Mesenchymal stem cell (in vitro differentiated cells and primary cell): ENCODE results near the gene GABBR2.

Experiments used
- DNase-seq: peaks from one replicate; pipeline ENCODE4 v3.0.0-alpha.2; 2013
- H2AFZ ChIP-seq: one replicate; pipeline ENCODE4 v1.6.1; 2013; ENCODE audit warnings: low read depth, mild to moderate bottlenecking, control low read depth, inconsistent platforms, low read length, moderate library complexity
- H2AK5ac ChIP-seq: 2 replicates; pipeline ENCODE4 v1.6.1; 2013; ENCODE audit warnings: low read length, moderate library complexity, mild to moderate bottlenecking, inconsistent platforms; ENCODE audit not compliant: severe bottlenecking
- H2BK120ac ChIP-seq: one replicate; pipeline ENCODE4 v1.6.1; 2013; ENCODE audit warnings: low read depth, mild to moderate bottlenecking, inconsistent platforms, low read length, moderate library complexity
- H2BK12ac ChIP-seq, 2 experiments: one replicate each; pipeline ENCODE4 v1.6.1; 2013; ENCODE audit warnings: inconsistent platforms in 2 of 2, low read length in 2 of 2, mild to moderate bottlenecking in 2 of 2, moderate library complexity in 2 of 2, control low read depth in 1 of 2
- H2BK15ac ChIP-seq: one replicate; pipeline ENCODE4 v1.6.1; 2013; ENCODE audit warnings: mild to moderate bottlenecking, low read depth, inconsistent platforms; ENCODE audit not compliant: poor library complexity, severe bottlenecking
- H2BK5ac ChIP-seq: 2 replicates; pipeline ENCODE4 v1.6.1; 2013; ENCODE audit warnings: low read depth, mild to moderate bottlenecking, low read length, control low read depth, inconsistent platforms; ENCODE audit not compliant: poor library complexity, severe bottlenecking
- H3K14ac ChIP-seq, 2 experiments: one replicate each; pipeline ENCODE4 v1.6.1; 2013; ENCODE audit warnings: inconsistent platforms in 2 of 2, low read length in 2 of 2, control low read depth in 1 of 2, mild to moderate bottlenecking in 1 of 2, moderate library complexity in 1 of 2
- H3K18ac ChIP-seq, 2 experiments: one replicate each; pipeline ENCODE4 v1.6.1; 2013; ENCODE audit warnings: inconsistent platforms in 2 of 2, low read length in 2 of 2, control low read depth in 1 of 2, low read depth in 1 of 2, mild to moderate bottlenecking in 1 of 2
- H3K23ac ChIP-seq, 2 experiments: one replicate each; pipeline ENCODE4 v1.6.1; 2013; ENCODE audit warnings: inconsistent platforms in 2 of 2, low read length in 2 of 2, mild to moderate bottlenecking in 2 of 2, moderate library complexity in 2 of 2, control low read depth in 1 of 2
- H3K27ac ChIP-seq: 2 replicates; pipeline ENCODE4 v1.5.1; 2013; ENCODE audit warnings: mild to moderate bottlenecking, moderate library complexity, low read length, control low read depth, inconsistent platforms; ENCODE audit not compliant: poor library complexity, severe bottlenecking
- H3K27me3 ChIP-seq, 2 experiments: 2 replicates each; pipeline versions ENCODE4 v1.6.1 to v1.7.0; 2013; ENCODE audit warnings: low read length in 2 of 2, mild to moderate bottlenecking in 2 of 2, moderate library complexity in 2 of 2, control low read depth in 1 of 2, inconsistent platforms in 1 of 2; ENCODE audit not compliant: control insufficient read depth in 1 of 2, insufficient read depth in 1 of 2
- H3K36me3 ChIP-seq, 2 experiments: 2 replicates each; pipeline versions ENCODE4 v1.6.1 to v1.7.0; 2013; ENCODE audit warnings: low read length in 2 of 2, control low read depth in 1 of 2, inconsistent platforms in 1 of 2, low read depth in 1 of 2, mild to moderate bottlenecking in 1 of 2; ENCODE audit not compliant: insufficient read depth in 2 of 2, control insufficient read depth in 1 of 2
- H3K4ac ChIP-seq, 2 experiments: one replicate each; pipeline ENCODE4 v1.6.1; 2013; ENCODE audit warnings: inconsistent platforms in 2 of 2, low read length in 2 of 2, mild to moderate bottlenecking in 2 of 2, moderate library complexity in 2 of 2, control low read depth in 1 of 2, low read depth in 1 of 2
- H3K4me1 ChIP-seq: 2 replicates; pipeline ENCODE4 v1.6.1; 2013; ENCODE audit warnings: low read depth, low read length, control low read depth; ENCODE audit not compliant: control insufficient read depth, insufficient read depth
- H3K4me2 ChIP-seq: 2 replicates; pipeline ENCODE4 v1.6.1; 2013; ENCODE audit warnings: low read length, mild to moderate bottlenecking, inconsistent platforms; ENCODE audit not compliant: poor library complexity, severe bottlenecking
- H3K4me3 ChIP-seq, 2 experiments: 2 replicates each; pipeline versions ENCODE4 v1.5.1 to v1.7.0; 2013; ENCODE audit warnings: low read length in 2 of 2, mild to moderate bottlenecking in 2 of 2, control low read depth in 1 of 2, low read depth in 1 of 2; ENCODE audit not compliant: insufficient read depth in 1 of 2
- H3K79me1 ChIP-seq: replicated peaks from 2 replicates; pipeline ENCODE4 v1.6.1; 2013; ENCODE audit warnings: mild to moderate bottlenecking, control low read depth, low read length, inconsistent platforms; ENCODE audit not compliant: poor library complexity, severe bottlenecking
- H3K9ac ChIP-seq: 2 replicates; pipeline ENCODE4 v1.7.0; 2013; ENCODE audit warnings: mild to moderate bottlenecking, low read length, moderate library complexity
- H3K9me3 ChIP-seq: 2 replicates; pipeline ENCODE4 v1.7.0; 2013; ENCODE audit warnings: mild to moderate bottlenecking, low read length; ENCODE audit not compliant: control insufficient read depth
- H4K8ac ChIP-seq: one replicate; pipeline ENCODE4 v1.6.1; 2013; ENCODE audit warnings: inconsistent platforms, mild to moderate bottlenecking, low read length, moderate library complexity
- H4K91ac ChIP-seq: one replicate; pipeline ENCODE4 v1.6.1; 2013; ENCODE audit warnings: mild to moderate bottlenecking, low read length, inconsistent platforms
- WGBS: methylation state at CpG from one replicate; pipeline ENCODE4 v1.1.7; 2013; ENCODE audit warnings: mixed read lengths; 5-methylcytosine and 5-hydroxymethylcytosine counted together

GABBR2 gene

GRCh38 chr9:98563988-98564387, 144.7 kb downstream of the GABBR2 start:
- Histone ChIP-seq H3K36me3 (no peaks in the 10 kb centered on the region), H3K9me3 (no peaks in the 10 kb centered on the region), H3K4ac (no peak overlapping the region), H2BK5ac (no peak overlapping the region), H3K14ac (no peak overlapping the region), H3K4me1 (no peaks in the 10 kb centered on the region), H3K9ac (no peak overlapping the region), H2AK5ac (no peak overlapping the region), H4K91ac (no peak overlapping the region), H3K27me3 (peaks cover 19 to 21% of the 10 kb centered on the region in 2 experiments), H3K23ac (no peak overlapping the region), H2BK12ac (no peak overlapping the region), H3K18ac (no peak overlapping the region), H2BK120ac (no peak overlapping the region), H3K27ac (no peak overlapping the region), H3K4me2 (no peak overlapping the region), H4K8ac (no peak overlapping the region), H2BK15ac (no peak overlapping the region), H3K79me1 (no peaks in the 10 kb centered on the region), H3K4me3 (no peak overlapping the region), H2AFZ (no peak overlapping the region)
- WGBS: 84% methylated on average over 5 of the region's 6 CpGs
- no peak for DNase-seq

DNA sequence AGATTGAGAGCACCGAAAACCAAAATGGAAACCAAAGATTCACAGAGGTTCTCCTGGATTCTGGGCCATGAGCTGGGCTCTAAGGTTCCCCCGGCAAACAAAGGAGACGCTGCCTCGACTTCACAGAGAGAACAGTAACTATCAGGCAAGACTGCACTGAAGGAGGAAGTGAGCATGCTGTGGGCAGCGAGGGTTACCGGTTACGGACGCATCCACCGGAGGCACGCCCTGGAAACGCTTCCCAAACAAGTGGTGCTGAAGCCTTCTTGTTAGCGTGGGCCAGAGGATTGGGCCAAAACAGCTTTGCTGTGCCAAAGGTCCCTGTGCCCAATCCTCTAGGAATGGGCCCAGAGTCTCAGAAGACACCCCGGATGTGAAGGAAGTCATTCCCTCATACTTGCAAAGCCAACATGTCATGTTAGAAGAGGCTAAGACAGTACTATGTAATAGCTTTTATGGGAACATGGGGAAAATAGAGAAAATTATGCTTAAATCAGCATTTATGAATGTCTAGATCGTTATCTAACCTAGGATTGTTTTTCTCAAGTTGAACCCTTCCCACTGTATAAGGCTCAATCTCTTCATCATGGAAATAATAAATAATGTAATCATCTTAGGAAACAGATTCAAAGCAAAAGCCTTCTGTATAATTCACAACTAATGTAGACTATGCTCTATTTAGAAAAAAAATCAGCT, 145.4 kb downstream of the GABBR2 start:
- Histone ChIP-seq H3K23ac (no peak overlapping the region), H2BK5ac (no peak overlapping the region), H3K9ac (no peak overlapping the region), H3K79me1 (no peaks in the 10 kb centered on the region), H3K27me3 (peaks cover 15 to 18% of the 10 kb centered on the region in 2 experiments), H4K91ac (no peak overlapping the region), H3K27ac (no peak overlapping the region), H3K18ac (no peak overlapping the region), H3K9me3 (no peaks in the 10 kb centered on the region), H3K36me3 (no peaks in the 10 kb centered on the region), H2AFZ (no peak overlapping the region), H3K14ac (no peak overlapping the region), H2BK12ac (no peak overlapping the region), H3K4me2 (no peak overlapping the region), H3K4me3 (no peak overlapping the region), H3K4me1 (no peaks in the 10 kb centered on the region), H4K8ac (no peak overlapping the region), H2BK120ac (no peak overlapping the region), H2BK15ac (no peak overlapping the region), H3K4ac (no peak overlapping the region), H2AK5ac (no peak overlapping the region)
- 88% methylated on average over 12 of the region's 14 CpGs for WGBS
- no peak for DNase-seq

DNA sequence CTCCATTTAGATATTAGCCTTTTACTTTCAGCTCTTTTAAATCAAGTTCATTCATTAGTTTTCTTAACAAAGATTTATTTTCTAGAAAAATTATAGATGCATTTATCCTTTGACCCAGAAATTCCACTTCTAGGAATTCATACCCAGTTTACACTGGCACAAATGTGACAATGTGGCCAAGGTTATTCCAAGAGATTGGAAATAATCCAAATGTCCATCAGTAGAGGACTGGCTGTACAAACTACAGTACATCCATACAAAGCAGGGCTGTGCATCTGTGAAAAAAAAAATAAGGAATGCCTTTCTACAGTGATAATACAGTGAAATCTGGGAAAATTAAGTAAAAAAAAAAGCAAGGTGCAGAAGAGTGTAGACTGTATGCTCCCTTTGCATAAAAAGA, 149.2 kb downstream of the GABBR2 start:
- no peak overlapping the region for H3K14ac ChIP-seq
- no peak overlapping the region for H3K23ac ChIP-seq
- H2AK5ac ChIP-seq: no peak overlapping the region
- H2BK12ac ChIP-seq: no peak overlapping the region
- H2BK120ac ChIP-seq: no peak overlapping the region
- H3K18ac ChIP-seq: no peak overlapping the region
- no peak for DNase-seq
- H3K27ac ChIP-seq: no peak overlapping the region
- no peak overlapping the region for H3K4me3 ChIP-seq
- no peak overlapping the region for H3K4me2 ChIP-seq
- H3K4ac ChIP-seq: no peak overlapping the region
- no peak overlapping the region for H2AFZ ChIP-seq
- H3K9me3 ChIP-seq: no peaks in the 10 kb centered on the region
- H2BK5ac ChIP-seq: no peak overlapping the region
- no peaks in the 10 kb centered on the region for H3K4me1 ChIP-seq
- no peaks in the 10 kb centered on the region for H3K79me1 ChIP-seq
- H4K8ac ChIP-seq: no peak overlapping the region
- H2BK15ac ChIP-seq: no peak overlapping the region
- no peak overlapping the region for H4K91ac ChIP-seq
- H3K27me3 ChIP-seq: peaks cover 0 to 22% of the 10 kb centered on the region in 2 experiments
- H3K9ac ChIP-seq: no peak overlapping the region
- H3K36me3 ChIP-seq: no peaks in the 10 kb centered on the region

GRCh38 chr9:98558575-98558974, 150.2 kb downstream of the GABBR2 start:
- no peak overlapping the region for H3K9ac ChIP-seq
- H3K79me1 ChIP-seq: no peaks in the 10 kb centered on the region
- no peak overlapping the region for H3K18ac ChIP-seq
- H2BK120ac ChIP-seq: no peak overlapping the region
- no peak overlapping the region for H3K4me2 ChIP-seq
- H3K4ac ChIP-seq: no peak overlapping the region
- H3K4me1 ChIP-seq: no peaks in the 10 kb centered on the region
- H2AFZ ChIP-seq: no peak overlapping the region
- H2AK5ac ChIP-seq: no peak overlapping the region
- H3K27me3 ChIP-seq: peaks cover 0 to 22% of the 10 kb centered on the region in 2 experiments
- no peak overlapping the region for H4K91ac ChIP-seq
- no peak overlapping the region for H3K27ac ChIP-seq
- no peaks in the 10 kb centered on the region for H3K9me3 ChIP-seq
- no peak overlapping the region for H2BK12ac ChIP-seq
- no peak for DNase-seq
- H3K14ac ChIP-seq: no peak overlapping the region
- H3K36me3 ChIP-seq: no peaks in the 10 kb centered on the region
- no peak overlapping the region for H3K4me3 ChIP-seq
- no peak overlapping the region for H4K8ac ChIP-seq
- H2BK5ac ChIP-seq: no peak overlapping the region
- no peak overlapping the region for H2BK15ac ChIP-seq
- WGBS: 58% methylated on average over 2 of the region's 3 CpGs
- no peak overlapping the region for H3K23ac ChIP-seq
